H1 (cell line): ENCODE measurements around the gene CHSY3. TPM values are rescaled to one million over a fixed set of nuclear protein-coding genes. Genes with fewer than 3 reads are reported as not detected.

Experiments
- CTCF ChIA-PET: fragments of 300-600 bp; sonication (Branson Sonifier 250); formaldehyde crosslinking; loops from one replicate; lab custom pipeline; 2021; ENCODE audit not compliant: partially characterized antibody; lab: Charles Lee
- POLR2A ChIA-PET: fragments of 300-600 bp; sonication (Branson Sonifier 250); formaldehyde crosslinking; loops from one replicate; lab custom pipeline; 2021; ENCODE audit warnings: inconsistent platforms; ENCODE audit not compliant: partially characterized antibody; lab: Charles Lee
- DNase-seq, 2 experiments: peaks; one replicate each; pipeline versions ENCODE4 v3.0.0 to v3.0.0-alpha.2; 2010 to 2022; ENCODE audit warnings: low spot score in 2 of 2, low read depth in 1 of 2, mixed read lengths in 1 of 2
- FAIRE-seq: peaks from 2 replicates; lab custom pipeline; 2011; peaks lifted over from hg19 to GRCh38; lab: Jason Lieb, UNC
- H2AFZ ChIP-seq: 2 replicates; pipeline ENCODE4 v1.8.1; 2012; ENCODE audit warnings: low read length, inconsistent platforms
- H2AK5ac ChIP-seq: 2 replicates; pipeline ENCODE4 v1.6.1; 2013; ENCODE audit warnings: low read depth, low read length
- H2BK120ac ChIP-seq: replicated peaks from 2 replicates; pipeline ENCODE3; 2013; ENCODE audit warnings: low read depth, low read length, inconsistent platforms
- H2BK12ac ChIP-seq: 2 replicates; pipeline ENCODE4 v1.6.1; 2013; ENCODE audit warnings: low read depth, low read length
- H2BK15ac ChIP-seq: 2 replicates; pipeline ENCODE4 v1.6.1; 2013; ENCODE audit warnings: low read length
- H2BK20ac ChIP-seq: 2 replicates; pipeline ENCODE4 v1.6.1; 2013; ENCODE audit warnings: low read length
- H2BK5ac ChIP-seq: 2 replicates; pipeline ENCODE4 v1.6.1; 2013; ENCODE audit warnings: low read depth, low read length
- H3K14ac ChIP-seq: 2 replicates; pipeline ENCODE4 v1.6.1; 2013; ENCODE audit warnings: inconsistent platforms; ENCODE audit not compliant: insufficient read length
- H3K18ac ChIP-seq: 2 replicates; pipeline ENCODE4 v1.6.1; 2013; ENCODE audit warnings: low read length; ENCODE audit errors: extremely low read depth
- H3K23ac ChIP-seq: 2 replicates; pipeline ENCODE4 v1.6.1; 2013; ENCODE audit warnings: inconsistent platforms; ENCODE audit not compliant: insufficient read length
- H3K23me2 ChIP-seq: 2 replicates; pipeline ENCODE4 v1.6.1; 2013; ENCODE audit warnings: low read depth, low read length
- H3K27ac ChIP-seq: 2 replicates; pipeline ENCODE4 v1.6.1; 2011; ENCODE audit warnings: low read depth, low read length, inconsistent platforms
- H3K27me3 ChIP-seq, 4 experiments: replicated peaks in 1 of 4; 1 replicate in 1 of 4; 2 replicates in 3 of 4; pipeline versions ENCODE4 v1.6.1 to v1.8.1; 2011 to 2013; ENCODE audit warnings: low read length in 3 of 4, mild to moderate bottlenecking in 3 of 4, inconsistent platforms in 2 of 4, mixed read lengths in 2 of 4, moderate library complexity in 1 of 4; ENCODE audit not compliant: control insufficient read depth in 3 of 4, insufficient read depth in 3 of 4; ENCODE audit errors: extremely low read depth in 1 of 4
- H3K36me3 ChIP-seq, 4 experiments: 2 replicates each; pipeline versions ENCODE4 v1.6.1 to v1.8.1; 2011 to 2013; ENCODE audit warnings: mild to moderate bottlenecking in 4 of 4, low read length in 3 of 4, moderate library complexity in 2 of 4, control low read depth in 1 of 4, inconsistent platforms in 1 of 4; ENCODE audit not compliant: insufficient read depth in 4 of 4, control insufficient read depth in 2 of 4
- H3K4ac ChIP-seq: replicated peaks from 2 replicates; pipeline ENCODE3; 2013; ENCODE audit warnings: low read length, low read depth, mixed read lengths, inconsistent platforms; ENCODE audit not compliant: insufficient read length
- H3K4me1 ChIP-seq, 4 experiments: replicated peaks in 1 of 4; 1 replicate in 1 of 4; 2 replicates in 3 of 4; pipeline versions ENCODE4 v1.6.1 to v1.8.1; 2011 to 2013; ENCODE audit warnings: low read length in 3 of 4, inconsistent platforms in 2 of 4, mixed read lengths in 1 of 4; ENCODE audit not compliant: insufficient read depth in 4 of 4, control insufficient read depth in 3 of 4
- H3K4me2 ChIP-seq, 2 experiments: 2 replicates each; pipeline versions ENCODE4 v1.6.1 to v1.8.1; 2011 to 2013; ENCODE audit warnings: low read depth in 2 of 2, low read length in 2 of 2, control low read depth in 1 of 2, inconsistent platforms in 1 of 2, mild to moderate bottlenecking in 1 of 2; ENCODE audit not compliant: insufficient read depth in 1 of 2
- H3K4me3 ChIP-seq, 4 experiments: fragments of 200-600, 300-600 bp in 1 of 4; sonication (generic), shearing (Covaris generic), sonication (Bioruptor Twin) in 1 of 4; 2 replicates each; pipeline versions ENCODE4 v1.5.1 to v1.8.1; 2011 to 2016; ENCODE audit warnings: low read length in 4 of 4, low read depth in 3 of 4, control low read depth in 2 of 4, inconsistent platforms in 2 of 4, mild to moderate bottlenecking in 2 of 4, mixed read lengths in 1 of 4, moderate library complexity in 1 of 4; ENCODE audit not compliant: insufficient read depth in 2 of 4; ENCODE audit errors: extremely low read depth in 1 of 4
- H3K56ac ChIP-seq: replicated peaks from 2 replicates; pipeline ENCODE3; 2013; ENCODE audit warnings: low read depth, mild to moderate bottlenecking, mixed read lengths, low read length, inconsistent platforms; ENCODE audit not compliant: insufficient read length
- H3K79me1 ChIP-seq: 2 replicates; pipeline ENCODE4 v1.6.1; 2013; ENCODE audit warnings: low read depth, low read length, control low read depth
- H3K79me2 ChIP-seq, 2 experiments: 2 replicates each; pipeline versions ENCODE4 v1.6.1 to v1.8.1; 2012 to 2013; ENCODE audit warnings: low read length in 2 of 2, mild to moderate bottlenecking in 2 of 2, inconsistent platforms in 1 of 2; ENCODE audit not compliant: insufficient read depth in 2 of 2, control insufficient read depth in 1 of 2
- H3K9ac ChIP-seq, 4 experiments: replicated peaks in 1 of 4; 1 replicate in 1 of 4; 2 replicates in 3 of 4; pipeline versions ENCODE4 v1.6.1 to v1.8.1; 2011 to 2013; ENCODE audit warnings: low read depth in 3 of 4, low read length in 3 of 4, control low read depth in 2 of 4, mild to moderate bottlenecking in 2 of 4, moderate library complexity in 2 of 4, inconsistent platforms in 1 of 4; ENCODE audit errors: extremely low read depth in 1 of 4
- H3K9me3 ChIP-seq, 2 experiments: 2 replicates each; pipeline versions ENCODE4 v1.6.1 to v1.8.1; 2012 to 2013; ENCODE audit warnings: mild to moderate bottlenecking in 2 of 2, moderate library complexity in 2 of 2, control low read depth in 1 of 2, inconsistent platforms in 1 of 2, low read depth in 1 of 2, low read length in 1 of 2, mixed read lengths in 1 of 2; ENCODE audit not compliant: insufficient read depth in 2 of 2
- H4K20me1 ChIP-seq, 2 experiments: replicated peaks in 1 of 2; 2 replicates each; pipeline versions ENCODE3 to v1.8.1; 2011 to 2013; ENCODE audit warnings: inconsistent platforms in 2 of 2, low read length in 2 of 2, mild to moderate bottlenecking in 1 of 2; ENCODE audit not compliant: insufficient read depth in 2 of 2, control insufficient read depth in 1 of 2
- H4K5ac ChIP-seq: 2 replicates; pipeline ENCODE4 v1.6.1; 2013; ENCODE audit warnings: low read length, low read depth, mixed read lengths, inconsistent platforms; ENCODE audit not compliant: insufficient read length
- H4K8ac ChIP-seq: 2 replicates; pipeline ENCODE4 v1.8.0; 2013; ENCODE audit warnings: mild to moderate bottlenecking, moderate library complexity, low read length, inconsistent platforms; ENCODE audit not compliant: insufficient read depth; ENCODE audit errors: extremely low read depth
- H4K91ac ChIP-seq: replicated peaks from 2 replicates; pipeline ENCODE3; 2013; ENCODE audit warnings: low read length, mixed read lengths, inconsistent platforms; ENCODE audit not compliant: insufficient read length
- BRCA1 ChIP-seq: IDR thresholded peaks from 2 replicates; pipeline ENCODE4 v1.6.1; 2012; ENCODE audit warnings: low read depth, low read length, improper control_type of control experiment
- CBX8 ChIP-seq: fragments of 300-800, 300-1000 bp; sonication (generic); IDR thresholded peaks from 2 replicates; pipeline ENCODE4 v1.7.1; 2016; ENCODE audit warnings: low read depth, low read length, borderline replicate concordance
- CHD1 ChIP-seq: IDR thresholded peaks from 2 replicates; pipeline ENCODE4 v1.6.1; 2012; ENCODE audit warnings: low read depth, low read length, improper control_type of control experiment
- CHD2 ChIP-seq: IDR thresholded peaks from 2 replicates; pipeline ENCODE4 v1.6.1; 2012; ENCODE audit warnings: low read length, improper control_type of control experiment
- CREB1 ChIP-seq: IDR thresholded peaks from 2 replicates; pipeline ENCODE4 v1.6.1; 2012; ENCODE audit warnings: inconsistent platforms
- CTBP2 ChIP-seq: IDR thresholded peaks from 2 replicates; pipeline ENCODE4 v1.7.0; 2011; ENCODE audit warnings: borderline replicate concordance, mild to moderate bottlenecking, moderate library complexity, mixed read lengths, low read length; ENCODE audit not compliant: insufficient read depth, insufficient read length
- HDAC2 ChIP-seq, 2 experiments: fragments of 300-600 bp in 1 of 2; sonication (generic) in 1 of 2; IDR thresholded peaks; 2 replicates each; pipeline ENCODE4 v1.6.1; 2011 to 2012; ENCODE audit warnings: low read depth in 2 of 2, low read length in 2 of 2, mild to moderate bottlenecking in 2 of 2, moderate library complexity in 2 of 2, borderline replicate concordance in 1 of 2, inconsistent platforms in 1 of 2
- KDM5A ChIP-seq: fragments of 200-600 bp; IDR thresholded peaks from 2 replicates; pipeline ENCODE4 v1.7.1; 2012; ENCODE audit warnings: mild to moderate bottlenecking, low read length, inconsistent platforms, mixed read lengths
- MAFK ChIP-seq: IDR thresholded peaks from 2 replicates; pipeline ENCODE4 v1.6.1; 2012; ENCODE audit warnings: low read depth, mild to moderate bottlenecking, improper control_type of control experiment, low read length
- RNF2 ChIP-seq: fragments of 200-900, 300-1000 bp; sonication (generic); IDR thresholded peaks from 2 replicates; pipeline ENCODE4 v1.7.1; 2016; ENCODE audit warnings: borderline replicate concordance, low read depth, mild to moderate bottlenecking, antibody characterized with exemption, low read length; ENCODE audit not compliant: poor library complexity, severe bottlenecking; ENCODE audit errors: missing control alignments
- SUZ12 ChIP-seq: fragments of 200-600 bp; sonication (generic); IDR thresholded peaks from 2 replicates; pipeline ENCODE4 v1.6.1; 2012; ENCODE audit warnings: mild to moderate bottlenecking, inconsistent platforms, low read length, moderate library complexity, mixed read lengths
- TAF1 ChIP-seq: IDR thresholded peaks from 2 replicates; pipeline ENCODE4 v1.6.1; 2011; ENCODE audit warnings: mild to moderate bottlenecking, low read depth, low read length
- TCF12 ChIP-seq: IDR thresholded peaks from 2 replicates; pipeline ENCODE4 v1.6.1; 2011; ENCODE audit warnings: low read depth, mild to moderate bottlenecking, low read length
- polyA plus RNA-seq, 7 experiments: library from polyadenylated mRNA; depleted of rRNA in 3 of 7; stranded (reverse) in 5 of 7; unstranded in 2 of 7; fragments of >200 nt in 5 of 7; fragments of 200-250 nt in 2 of 7; gene quantifications; 1 replicate in 5 of 7; 2 replicates in 1 of 7; 4 replicates in 1 of 7; pipeline versions ENCODE4 v1.2.1 to v1.2.3, GENCODE V29; 2011 to 2013; ENCODE audit warnings: missing spikeins in 2 of 7, mixed read lengths in 2 of 7
- total RNA-seq: library from RNA; stranded (reverse); fragmentation: NEBNext Ultra II Directional; extraction: Animal tissue kit (Norgen Biotek cat#: 25700); gene quantifications from 2 replicates; pipeline ENCODE4 v1.2.1, GENCODE V29; 2021

Gene CHSY3
- total and polyA plus RNA-seq, 2 of the 8 experiments (the other 6 are each of a cell fraction or from before 2014, with no cell fraction given) = 0.24 to 1.8 TPM

GRCh38 chr5:130034566-130035210, 130.4 kb downstream of the CHSY3 start:
- DNase-seq (no peak), FAIRE-seq (no peak)
- H3K18ac ChIP-seq = no peak overlapping the region
- TF ChIP-seq HDAC2 (IDR thresholded peaks at IDR 0.05; ENCODE audit: borderline replicate concordance in 1 of 2, low read depth in 2 of 2, low read length in 2 of 2) = no peak
- TF ChIP-seq CHD2 = no peak
- no peak for TF ChIP-seq MAFK
- no peak for TF ChIP-seq KDM5A
- no peak for TF ChIP-seq CREB1
- TF ChIP-seq CBX8 = no peak
- TF ChIP-seq TCF12 = no peak
- TF ChIP-seq BRCA1 = no peak
- TF ChIP-seq TAF1 = no peak
- no peak for TF ChIP-seq RNF2
- TF ChIP-seq CTBP2 = no peak
- no peak for TF ChIP-seq SUZ12
- no peak for TF ChIP-seq CHD1
- H3K27ac ChIP-seq = no peak overlapping the region
- H3K9ac ChIP-seq = no peak overlapping the region
- no peaks in the 10 kb centered on the region for H3K79me1 ChIP-seq
- H2BK15ac ChIP-seq = no peak overlapping the region
- H3K56ac ChIP-seq = no peak overlapping the region
- ChIA-PET POLR2A (no interaction called here), CTCF (interaction anchor here (1.0 kb wide), 1 partner anchor 29 kb away, joined by 3 read pairs; no protein-coding TSS in a partner anchor)
- H2BK120ac ChIP-seq = no peak overlapping the region
- H3K4me3 ChIP-seq = no peak overlapping the region
- H3K4ac ChIP-seq = no peak overlapping the region
- H3K9me3 ChIP-seq = no peaks in the 10 kb centered on the region
- H4K20me1 ChIP-seq = no peaks in the 10 kb centered on the region
- no peaks in the 10 kb centered on the region for H3K23me2 ChIP-seq
- no peaks in the 10 kb centered on the region for H3K79me2 ChIP-seq
- no peak overlapping the region for H2AK5ac ChIP-seq
- no peak overlapping the region for H3K4me2 ChIP-seq
- H2BK20ac ChIP-seq = no peak overlapping the region
- H3K27me3 ChIP-seq = no peaks in the 10 kb centered on the region
- H2BK5ac ChIP-seq = no peak overlapping the region
- H4K5ac ChIP-seq = no peak overlapping the region
- no peak overlapping the region for H2AFZ ChIP-seq
- no peaks in the 10 kb centered on the region for H3K36me3 ChIP-seq
- H4K91ac ChIP-seq = no peak overlapping the region
- H3K23ac ChIP-seq = no peak overlapping the region
- peaks cover 0 to 2% (median 0%) of the 10 kb centered on the region in 4 experiments; a peak in 1 of 7 replicates for H3K4me1 ChIP-seq
- H2BK12ac ChIP-seq = no peak overlapping the region
- no peak overlapping the region for H4K8ac ChIP-seq
- no peak overlapping the region for H3K14ac ChIP-seq
